Thyroid gland (tissue), 4 donors: ENCODE results near the gene MAPRE2.

Source experiments
- POLR2A ChIP-seq, 2 donors: fragments of 450-650 bp; IDR thresholded peaks; one replicate each; pipeline ENCODE4 v1.6.1; 2017; ENCODE audit warnings: antibody characterized with exemption in 2 of 2, mild to moderate bottlenecking in 2 of 2, moderate library complexity in 1 of 2
- TF ChIP-seq, protein P1 (sequence below), 6 experiments: fragments of 200-600 bp in 3 of 6; fragments of 450-650 bp in 3 of 6; sonication (generic) in 3 of 6; IDR thresholded peaks; one replicate each; pipeline ENCODE4 v1.5.1; 2016 to 2019; ENCODE audit warnings: antibody characterized with exemption in 6 of 6, mild to moderate bottlenecking in 2 of 6, inconsistent platforms in 1 of 6, moderate library complexity in 1 of 6

DNA sequence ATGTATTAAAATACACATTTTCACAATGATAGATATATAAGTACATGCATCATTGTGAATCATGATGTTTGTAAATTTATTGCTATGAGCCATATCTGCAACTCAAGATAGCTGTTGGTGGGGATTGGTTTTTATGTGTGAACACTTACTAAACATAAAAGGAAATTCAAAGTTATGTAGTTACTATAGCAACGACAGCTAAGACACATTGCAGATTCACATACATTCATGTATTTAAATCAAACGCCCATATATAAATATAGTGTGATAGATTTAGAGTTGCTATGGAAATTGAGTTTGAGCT, 65.6 kb downstream of the MAPRE2 start:
- TF ChIP-seq, protein P1, sequence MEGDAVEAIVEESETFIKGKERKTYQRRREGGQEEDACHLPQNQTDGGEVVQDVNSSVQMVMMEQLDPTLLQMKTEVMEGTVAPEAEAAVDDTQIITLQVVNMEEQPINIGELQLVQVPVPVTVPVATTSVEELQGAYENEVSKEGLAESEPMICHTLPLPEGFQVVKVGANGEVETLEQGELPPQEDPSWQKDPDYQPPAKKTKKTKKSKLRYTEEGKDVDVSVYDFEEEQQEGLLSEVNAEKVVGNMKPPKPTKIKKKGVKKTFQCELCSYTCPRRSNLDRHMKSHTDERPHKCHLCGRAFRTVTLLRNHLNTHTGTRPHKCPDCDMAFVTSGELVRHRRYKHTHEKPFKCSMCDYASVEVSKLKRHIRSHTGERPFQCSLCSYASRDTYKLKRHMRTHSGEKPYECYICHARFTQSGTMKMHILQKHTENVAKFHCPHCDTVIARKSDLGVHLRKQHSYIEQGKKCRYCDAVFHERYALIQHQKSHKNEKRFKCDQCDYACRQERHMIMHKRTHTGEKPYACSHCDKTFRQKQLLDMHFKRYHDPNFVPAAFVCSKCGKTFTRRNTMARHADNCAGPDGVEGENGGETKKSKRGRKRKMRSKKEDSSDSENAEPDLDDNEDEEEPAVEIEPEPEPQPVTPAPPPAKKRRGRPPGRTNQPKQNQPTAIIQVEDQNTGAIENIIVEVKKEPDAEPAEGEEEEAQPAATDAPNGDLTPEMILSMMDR (IDR thresholded peaks at IDR 0.05) = no peak
- TF ChIP-seq POLR2A (IDR thresholded peaks at IDR 0.05) = no peak
